Esophagus squamous epithelium (tissue), 4 donors: ENCODE results near the gene GAGE12H.
"Not testable (repeated sequence)": the region's sequence is repeated elsewhere in the genome, so short reads cannot be mapped to it uniquely, and the experiment has no call there.

Source experiments
- POLR2A ChIP-seq, 4 donors: fragments of 450-650 bp; IDR thresholded peaks; one replicate each; pipeline ENCODE4 v1.6.1; 2017; ENCODE audit warnings: antibody characterized with exemption in 4 of 4, mild to moderate bottlenecking in 4 of 4, moderate library complexity in 3 of 4
- TF ChIP-seq, protein P1 (sequence below), 6 experiments: fragments of 450-650 bp in 4 of 6; fragments of 200-600 bp in 2 of 6; sonication (generic) in 2 of 6; IDR thresholded peaks; one replicate each; pipeline ENCODE4 v1.5.1; 2016 to 2019; ENCODE audit warnings: antibody characterized with exemption in 6 of 6, mild to moderate bottlenecking in 4 of 6, moderate library complexity in 4 of 6

DNA sequence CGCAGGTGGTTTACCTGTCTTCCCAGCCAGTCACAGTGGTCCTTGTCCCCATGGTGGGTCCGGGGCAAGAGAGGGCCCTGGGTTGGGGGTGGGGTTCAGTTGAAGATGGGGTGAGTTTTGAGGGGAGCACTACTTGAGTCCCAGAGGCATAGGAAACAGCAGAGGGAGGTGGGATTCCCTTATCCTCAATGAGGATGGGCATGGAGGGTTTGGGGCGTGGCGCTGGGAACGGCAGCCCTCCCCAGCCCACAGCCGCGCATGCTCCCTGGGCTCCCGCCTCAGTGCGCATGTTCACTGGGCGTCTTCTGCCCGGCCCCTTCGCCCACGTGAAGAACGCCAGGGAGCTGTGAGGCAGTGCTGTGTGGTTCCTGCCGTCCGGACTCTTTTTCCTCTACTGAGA is 19.2 kb upstream of the GAGE12H start, which contains the start of gene GAGE12F:
- TF ChIP-seq, protein P1, sequence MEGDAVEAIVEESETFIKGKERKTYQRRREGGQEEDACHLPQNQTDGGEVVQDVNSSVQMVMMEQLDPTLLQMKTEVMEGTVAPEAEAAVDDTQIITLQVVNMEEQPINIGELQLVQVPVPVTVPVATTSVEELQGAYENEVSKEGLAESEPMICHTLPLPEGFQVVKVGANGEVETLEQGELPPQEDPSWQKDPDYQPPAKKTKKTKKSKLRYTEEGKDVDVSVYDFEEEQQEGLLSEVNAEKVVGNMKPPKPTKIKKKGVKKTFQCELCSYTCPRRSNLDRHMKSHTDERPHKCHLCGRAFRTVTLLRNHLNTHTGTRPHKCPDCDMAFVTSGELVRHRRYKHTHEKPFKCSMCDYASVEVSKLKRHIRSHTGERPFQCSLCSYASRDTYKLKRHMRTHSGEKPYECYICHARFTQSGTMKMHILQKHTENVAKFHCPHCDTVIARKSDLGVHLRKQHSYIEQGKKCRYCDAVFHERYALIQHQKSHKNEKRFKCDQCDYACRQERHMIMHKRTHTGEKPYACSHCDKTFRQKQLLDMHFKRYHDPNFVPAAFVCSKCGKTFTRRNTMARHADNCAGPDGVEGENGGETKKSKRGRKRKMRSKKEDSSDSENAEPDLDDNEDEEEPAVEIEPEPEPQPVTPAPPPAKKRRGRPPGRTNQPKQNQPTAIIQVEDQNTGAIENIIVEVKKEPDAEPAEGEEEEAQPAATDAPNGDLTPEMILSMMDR (IDR thresholded peaks at IDR 0.05): not testable (repeated sequence)
- TF ChIP-seq POLR2A (IDR thresholded peaks at IDR 0.05): not testable (repeated sequence)
